PC-3 (cell line): ENCODE data around the gene HYAL1. TPM values are rescaled to one million over a fixed set of nuclear protein-coding genes. Genes with fewer than 3 reads are reported as not detected.

Source experiments
- ATAC-seq: fragments of 200-7000 bp; cut with Tn5 transposase; 2 replicates; pipeline ENCODE4 v1.9.1; 2020; ENCODE audit warnings: mild to moderate bottlenecking, moderate library complexity
- BruUV-seq: library from RNA; stranded (reverse); fragments of 400-500 nt; replicated peaks from 2 replicates; lab custom pipeline; 2021; lab: Mats Ljungman, UMichigan
- CTCF ChIA-PET: fragments of 300-600 bp; sonication (Branson Sonifier 250); formaldehyde crosslinking; loops from one replicate; lab custom pipeline; 2022; ENCODE audit warnings: antibody characterized with exemption; lab: Charles Lee
- POLR2A ChIA-PET: fragments of 300-600 bp; sonication (Branson Sonifier 250); formaldehyde crosslinking; loops from one replicate; lab custom pipeline; 2022; ENCODE audit warnings: antibody characterized with exemption; ENCODE audit not compliant: unreplicated experiment; lab: Charles Lee
- DNase-seq: peaks from one replicate; pipeline ENCODE4 v3.0.0-alpha.2; 2015
- H2AFZ ChIP-seq: fragments of 300-600 bp; sonication (generic); 2 replicates; pipeline ENCODE4 v1.6.0; 2016; ENCODE audit warnings: antibody characterized with exemption, low read length
- H3F3A ChIP-seq: fragments of 300-600 bp; sonication (generic); one replicate; pipeline ENCODE4 v1.6.0; 2017; ENCODE audit warnings: antibody characterized with exemption, low read length, control low read depth, mild to moderate bottlenecking; ENCODE audit not compliant: unreplicated experiment
- H3K27ac ChIP-seq: fragments of 300-600 bp; sonication (generic); 2 replicates; pipeline ENCODE4 v1.5.1; 2016; ENCODE audit warnings: mild to moderate bottlenecking, low read length
- H3K27me3 ChIP-seq: fragments of 300-600 bp; sonication (generic); 2 replicates; pipeline ENCODE4 v1.6.1; 2016; ENCODE audit warnings: low read length, mixed read lengths
- H3K36me3 ChIP-seq: fragments of 300-600 bp; sonication (generic); 2 replicates; pipeline ENCODE4 v1.6.1; 2016; ENCODE audit warnings: low read depth, mixed run types, low read length, mixed read lengths
- H3K4me1 ChIP-seq: fragments of 300-600 bp; sonication (generic); 2 replicates; pipeline ENCODE4 v1.5.1; 2016; ENCODE audit warnings: low read length; ENCODE audit not compliant: insufficient read depth
- H3K4me2 ChIP-seq: fragments of 300-600 bp; sonication (generic); 2 replicates; pipeline ENCODE4 v1.6.0; 2016; ENCODE audit warnings: low read length
- H3K4me3 ChIP-seq: fragments of 300-600 bp; sonication (generic); 2 replicates; pipeline ENCODE4 v1.5.1; 2016; ENCODE audit warnings: mild to moderate bottlenecking, low read length, mixed read lengths
- H3K79me2 ChIP-seq: fragments of 300-600 bp; sonication (generic); 2 replicates; pipeline ENCODE4 v1.6.1; 2017; ENCODE audit warnings: low read length, mixed read lengths
- H3K9ac ChIP-seq: fragments of 300-600 bp; sonication (generic); 2 replicates; pipeline ENCODE4 v1.6.0; 2016; ENCODE audit warnings: mild to moderate bottlenecking, low read length
- H3K9me2 ChIP-seq: fragments of 300-600 bp; sonication (generic); replicated peaks from 2 replicates; pipeline ENCODE4 v1.6.1; 2016; ENCODE audit warnings: mixed run types, low read length, mixed read lengths
- H3K9me3 ChIP-seq: fragments of 300-600 bp; sonication (generic); 2 replicates; pipeline ENCODE4 v1.6.1; 2016; ENCODE audit warnings: low read length, mixed read lengths
- H4K20me1 ChIP-seq: fragments of 300-600 bp; sonication (generic); 2 replicates; pipeline ENCODE4 v1.6.1; 2016; ENCODE audit warnings: low read length, mixed read lengths
- EZH2 ChIP-seq: fragments of 300-600 bp; sonication (generic); IDR thresholded peaks from one replicate; pipeline ENCODE4 v1.6.1; 2017; ENCODE audit warnings: antibody characterized with exemption, mild to moderate bottlenecking, low read length; ENCODE audit not compliant: unreplicated experiment
- EZH2phosphoT487 ChIP-seq: fragments of 300-600 bp; sonication (generic); IDR thresholded peaks from 2 replicates; pipeline ENCODE4 v1.6.1; 2018; ENCODE audit warnings: mild to moderate bottlenecking, antibody characterized with exemption, low read length, borderline replicate concordance
- intact Hi-C: fragments of 100-400 bp; cut with micrococcal nuclease; formaldehyde crosslinking; loops from 2 replicates; pipeline ENCODE4 v1.9.0; 2023
- total RNA-seq: library from RNA; depleted of rRNA; stranded (reverse); fragments of >200 nt; gene quantifications from 2 replicates; pipeline ENCODE4 v1.2.3, GENCODE V29; 2014
- TF ChIP-seq, protein P1 (sequence below): fragments of 300-600 bp; sonication (generic); conservative IDR thresholded peaks from 2 replicates; pipeline ENCODE4 v1.5.1; 2017; ENCODE audit warnings: antibody characterized with exemption, low read depth, mild to moderate bottlenecking, low read length

Gene HYAL1
- total RNA-seq, 1 experiment from 2014 or later: 1.3 TPM

DNA sequence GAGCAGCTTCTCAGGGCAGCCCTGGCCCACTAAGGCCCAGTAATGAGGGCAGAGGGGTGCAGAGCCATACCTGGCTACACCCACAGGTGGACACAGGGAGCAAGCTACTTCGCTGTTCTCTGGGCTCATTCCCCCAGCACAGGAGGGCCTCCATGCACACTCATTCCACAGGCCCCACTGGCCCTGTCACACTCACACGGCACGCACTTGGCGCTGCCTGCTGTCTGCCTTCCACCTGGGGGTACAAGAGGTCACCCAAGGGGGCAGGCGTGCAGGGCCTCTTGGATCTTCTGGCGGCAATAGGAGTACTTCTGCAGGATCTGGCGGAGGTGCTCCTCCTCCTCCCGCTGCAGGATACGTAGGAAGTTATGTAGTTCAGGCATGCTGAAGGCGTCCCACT is 27.0 kb upstream of the HYAL1 start:
- Histone ChIP-seq H3K9me2 (no peaks in the 10 kb centered on the region), H3F3A (no peaks in the 10 kb centered on the region), H3K36me3 (peaks cover 26% of the 10 kb centered on the region; the same call in 1 of the 2 replicates), H3K27ac (no peak overlapping the region), H3K9me3 (no peaks in the 10 kb centered on the region), H3K4me1 (peaks cover 26% of the 10 kb centered on the region), H3K4me3 (no peak overlapping the region), H3K9ac (no peak overlapping the region), H2AFZ (no peak overlapping the region), H4K20me1 (peaks cover 12% of the 10 kb centered on the region; the same call in 1 of the 2 replicates), H3K79me2 (peaks cover 54% of the 10 kb centered on the region), H3K27me3 (no peaks in the 10 kb centered on the region), H3K4me2 (no peak overlapping the region)
- intact Hi-C loops: no loop called here
- no peak for DNase-seq
- no peak for ATAC-seq
- POLR2A ChIA-PET: no interaction called here
- no peak for TF ChIP-seq EZH2phosphoT487
- TF ChIP-seq, protein P1, sequence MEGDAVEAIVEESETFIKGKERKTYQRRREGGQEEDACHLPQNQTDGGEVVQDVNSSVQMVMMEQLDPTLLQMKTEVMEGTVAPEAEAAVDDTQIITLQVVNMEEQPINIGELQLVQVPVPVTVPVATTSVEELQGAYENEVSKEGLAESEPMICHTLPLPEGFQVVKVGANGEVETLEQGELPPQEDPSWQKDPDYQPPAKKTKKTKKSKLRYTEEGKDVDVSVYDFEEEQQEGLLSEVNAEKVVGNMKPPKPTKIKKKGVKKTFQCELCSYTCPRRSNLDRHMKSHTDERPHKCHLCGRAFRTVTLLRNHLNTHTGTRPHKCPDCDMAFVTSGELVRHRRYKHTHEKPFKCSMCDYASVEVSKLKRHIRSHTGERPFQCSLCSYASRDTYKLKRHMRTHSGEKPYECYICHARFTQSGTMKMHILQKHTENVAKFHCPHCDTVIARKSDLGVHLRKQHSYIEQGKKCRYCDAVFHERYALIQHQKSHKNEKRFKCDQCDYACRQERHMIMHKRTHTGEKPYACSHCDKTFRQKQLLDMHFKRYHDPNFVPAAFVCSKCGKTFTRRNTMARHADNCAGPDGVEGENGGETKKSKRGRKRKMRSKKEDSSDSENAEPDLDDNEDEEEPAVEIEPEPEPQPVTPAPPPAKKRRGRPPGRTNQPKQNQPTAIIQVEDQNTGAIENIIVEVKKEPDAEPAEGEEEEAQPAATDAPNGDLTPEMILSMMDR: no peak
- no peak for TF ChIP-seq EZH2
- CTCF ChIA-PET: no interaction called here
- no TSS peak for BruUV-seq

GRCh38 chr3:50327943-50328691 is 24.7 kb upstream of the HYAL1 start, which contains the start of gene TUSC2:
Gene TUSC2, minus strand, starts transcription at chr3:50328223. Its CDS starts 124 bp downstream, at chr3:50328099.
- H3K4me2 ChIP-seq: peak within 1 kb of the TSS; percentile 78
- peaks cover 32% of the 10 kb centered on the region for H3K79me2 ChIP-seq
- no TSS peak for BruUV-seq
- H3K9ac ChIP-seq: peak within 1 kb of the TSS; percentile 92
- intact Hi-C loops: no loop called here
- H3K9me3 ChIP-seq: no peaks in the 10 kb centered on the region
- peaks cover 10% of the 10 kb centered on the region; the same call in 1 of the 2 replicates for H3K4me1 ChIP-seq
- peak within 1 kb of the TSS; percentile 4; the same call in 1 of the 2 replicates for H3K27ac ChIP-seq
- TF ChIP-seq EZH2 (no peak), EZH2phosphoT487 (no peak)
- TF ChIP-seq, protein P1: no peak
- H3F3A ChIP-seq: no peaks in the 10 kb centered on the region
- peaks cover 26% of the 10 kb centered on the region; the same call in 1 of the 2 replicates for H3K36me3 ChIP-seq
- no peaks in the 10 kb centered on the region for H3K27me3 ChIP-seq
- ATAC-seq (peak; percentile 90), DNase-seq (peak; percentile 99)
- H4K20me1 ChIP-seq: no peaks in the 10 kb centered on the region
- CTCF ChIA-PET: interaction anchor here (0.5 to 1.0 kb wide), 7 partner anchors 9 to 974 kb away, joined by 3 to 10 read pairs (median 5); no protein-coding TSS in a partner anchor
- POLR2A ChIA-PET: interaction anchor here (0.7 to 1.7 kb wide), 3 partner anchors 9 to 13 kb away, joined by 3 to 14 read pairs (median 3); no protein-coding TSS in a partner anchor
- peak within 1 kb of the TSS; percentile 66 for H2AFZ ChIP-seq
- no peaks in the 10 kb centered on the region for H3K9me2 ChIP-seq
- peak within 1 kb of the TSS; percentile 96 for H3K4me3 ChIP-seq
